NCI-H2107 treated with DMSO at 0.1 percent for 48 hours (cell line): ENCODE measurements around the gene CD80.
"Not testable (repeated sequence)": the region's sequence is repeated elsewhere in the genome, so short reads cannot be mapped to it uniquely, and the experiment has no call there.

Experiments
- DNase-seq: peaks from one replicate; lab custom pipeline; 2025; ENCODE audit not compliant: unreplicated experiment; lab: John Stamatoyannopoulos, UW

The CD80 gene

GRCh38 chr3:119585208-119585607 is 25.8 kb upstream of the CD80 start:
- no peak for DNase-seq

GRCh38 chr3:119582178-119582577 is 22.8 kb upstream of the CD80 start:
- DNase-seq, result no peak

GRCh38 chr3:119580067-119580760 is 20.8 kb upstream of the CD80 start:
- no peak for DNase-seq

GRCh38 chr3:119579366-119580066 is 20.1 kb upstream of the CD80 start, which contains the start of gene ADPRH:
ADPRH (plus strand) TSS chr3:119579492; CDS start chr3:119582170, 2,678 bp downstream.
- DNase-seq, result no peak

- no peak for DNase-seq
Observed at GRCh38 chr3:119575507-119575906, 16.1 kb upstream of the CD80 start.

- no peak for DNase-seq
Observed at GRCh38 chr3:119571688-119572087, 12.3 kb upstream of the CD80 start.

GRCh38 chr3:119571230-119571629 is 11.8 kb upstream of the CD80 start:
- DNase-seq, result no peak

- DNase-seq, result no peak
Observed at GRCh38 chr3:119570229-119570628, 10.8 kb upstream of the CD80 start.

- DNase-seq, result no peak
Observed at GRCh38 chr3:119569156-119569555, 9.7 kb upstream of the CD80 start.

GRCh38 chr3:119563334-119563733 is 3.9 kb upstream of the CD80 start:
- DNase-seq, result not testable (repeated sequence)

GRCh38 chr3:119562307-119562961 is 3.0 kb upstream of the CD80 start:
- DNase-seq, result no peak

- DNase-seq, result no peak
Observed at GRCh38 chr3:119560160-119560559, 746 bp upstream of the CD80 start.

- no peak for DNase-seq
Observed at GRCh38 chr3:119558626-119559317, 642 bp downstream of the CD80 start.

- DNase-seq, result no peak
Observed at GRCh38 chr3:119557877-119558269, 1.5 kb downstream of the CD80 start.

GRCh38 chr3:119557192-119557876 is 2.1 kb downstream of the CD80 start:
- no peak for DNase-seq

- no peak for DNase-seq
Observed at GRCh38 chr3:119555929-119556328, 3.5 kb downstream of the CD80 start.

- no peak for DNase-seq
Observed at GRCh38 chr3:119555309-119555735, 4.1 kb downstream of the CD80 start.

- no peak for DNase-seq
Observed at GRCh38 chr3:119553823-119554415, 5.5 kb downstream of the CD80 start.

- not testable (repeated sequence) for DNase-seq
Observed at GRCh38 chr3:119552928-119553327, 6.5 kb downstream of the CD80 start.

- DNase-seq, result no peak
Observed at GRCh38 chr3:119551598-119551997, 7.8 kb downstream of the CD80 start.
